Stimulated activated CD4-positive, alpha-beta T cell treated with anti-CD3 and anti-CD28 coated beads, Interleukin-15, amount 100 ng/mL, for 1 hour (primary cell): ENCODE data around the gene RAB40B.

Source experiments
- DNase-seq, 2 donors: peaks; one replicate each; pipeline ENCODE4 v3.0.0-alpha.2; 2020; ENCODE audit warnings: low read depth in 1 of 2, low spot score in 1 of 2

Gene RAB40B

GRCh38 chr17:82716203-82717010 lies 17.9 kb upstream of the RAB40B start, which contains the start of gene FN3KRP:
TSS of gene FN3KRP (plus strand) at chr17:82716706. CDS start at chr17:82716756, 50 bp downstream.
- DNase-seq, result peak; percentile 71 to 90

- DNase-seq, result no peak
Measured at GRCh38 chr17:82713071-82713723, 14.7 kb upstream of the RAB40B start.

- DNase-seq, result no peak
Measured at GRCh38 chr17:82710499-82711232, 12.2 kb upstream of the RAB40B start.

GRCh38 chr17:82709676-82710498 lies 11.4 kb upstream of the RAB40B start:
- DNase-seq, result no peak

GRCh38 chr17:82709024-82709675 lies 10.7 kb upstream of the RAB40B start:
- DNase-seq, result no peak

GRCh38 chr17:82705756-82706155 lies 7.3 kb upstream of the RAB40B start:
- DNase-seq, result no peak

- DNase-seq, result no peak
Measured at GRCh38 chr17:82704886-82705285, 6.4 kb upstream of the RAB40B start.

GRCh38 chr17:82703935-82704865 lies 5.7 kb upstream of the RAB40B start:
- no peak for DNase-seq

GRCh38 chr17:82703036-82703745 lies 4.7 kb upstream of the RAB40B start:
- no peak for DNase-seq

- no peak for DNase-seq
Measured at GRCh38 chr17:82702231-82702927, 3.9 kb upstream of the RAB40B start.

- DNase-seq, result no peak
Measured at GRCh38 chr17:82699551-82699950, 1.1 kb upstream of the RAB40B start.

GRCh38 chr17:82698974-82699442 lies 510 bp upstream of the RAB40B start:
- DNase-seq, result no peak

GRCh38 chr17:82697808-82698064 lies 762 bp downstream of the RAB40B start:
- no peak for DNase-seq

- DNase-seq, result no peak
Measured at GRCh38 chr17:82696916-82697807, 1.3 kb downstream of the RAB40B start.

- DNase-seq, result no peak
Measured at GRCh38 chr17:82696259-82696658, 2.2 kb downstream of the RAB40B start.

GRCh38 chr17:82694647-82695046 lies 3.9 kb downstream of the RAB40B start:
- no peak for DNase-seq

- no peak for DNase-seq
Measured at GRCh38 chr17:82693168-82693867, 5.2 kb downstream of the RAB40B start.
